ENCODE data around the gene HDAC8. TPM values are rescaled to one million over a fixed set of nuclear protein-coding genes. Genes with fewer than 3 reads are reported as not detected.

HDAC8 gene
- total RNA-seq, 1 experiment from 2014 or later = 21.4 TPM

GRCh38 chrX:72393836-72394517, 178.7 kb downstream of the HDAC8 start:
- Histone ChIP-seq H2BK12ac (ENCODE audit: insufficient read length, low read depth, low read length) (no peak overlapping the region), H3K4me2 (ENCODE audit: insufficient read depth, insufficient read length, low read length) (no peak overlapping the region), H3K27me3 (ENCODE audit: insufficient read depth, low read length) (no peaks in the 10 kb centered on the region), H3K14ac (ENCODE audit: insufficient read depth, low read length) (no peak overlapping the region), H3K4ac (ENCODE audit: low read depth, low read length) (no peak overlapping the region), H2BK20ac (ENCODE audit: low read depth, low read length, poor library complexity, severe bottlenecking) (no peak overlapping the region), H3T11ph (ENCODE audit: low read length) (no peak overlapping the region), H3K18ac (ENCODE audit: insufficient read length, low read depth, low read length) (no peak overlapping the region), H3K79me1 (ENCODE audit: insufficient read depth, low read depth, low read length, poor library complexity, severe bottlenecking) (no peaks in the 10 kb centered on the region), H2BK15ac (ENCODE audit: low read depth, low read length) (no peak overlapping the region), H3K4me1 (ENCODE audit: insufficient read depth, low read length) (peaks cover 7% of the 10 kb centered on the region), H4K20me1 (ENCODE audit: control insufficient read depth, insufficient read depth, insufficient read length) (no peaks in the 10 kb centered on the region), H2BK120ac (ENCODE audit: low read depth, low read length, poor library complexity, severe bottlenecking) (no peak overlapping the region), H3K9me3 (ENCODE audit: control insufficient read depth, low read depth, low read length) (peaks cover 38% of the 10 kb centered on the region), H3K23ac (ENCODE audit: insufficient read length, low read depth, low read length) (no peak overlapping the region), H3K9ac (ENCODE audit: extremely low read depth, insufficient read length, low read length) (no peak overlapping the region), H4K91ac (ENCODE audit: insufficient read length, low read depth, low read length) (no peak overlapping the region), H2BK5ac (ENCODE audit: insufficient read length, low read length) (no peak overlapping the region), H4K5ac (ENCODE audit: insufficient read length, low read depth, low read length) (no peak overlapping the region), H2AK5ac (ENCODE audit: insufficient read length, low read length) (no peak overlapping the region), H3K23me2 (ENCODE audit: insufficient read length, low read depth, low read length, poor library complexity, severe bottlenecking) (no peaks in the 10 kb centered on the region), H4K8ac (replicated peaks; ENCODE audit: insufficient read length, low read depth, low read length) (no peak overlapping the region), H3K27ac (ENCODE audit: insufficient read length, low read depth, low read length) (no peak overlapping the region), H3K56ac (ENCODE audit: insufficient read length, low read depth, low read length) (no peak overlapping the region), H2AFZ (ENCODE audit: low read length) (no peak overlapping the region), H3K79me2 (ENCODE audit: insufficient read depth, low read length) (no peaks in the 10 kb centered on the region)
- Mint-ChIP-seq H3K27ac (no peak overlapping the region; a peak in 1 of 7 replicates), H3K4me1 (peaks cover 20 to 29% of the 10 kb centered on the region in 2 experiments), H3K36me3 (ENCODE audit: insufficient read depth in 1 of 3, low read depth in 3 of 3) (peaks cover 0 to 4% (median 2%) of the 10 kb centered on the region in 3 experiments; a peak in 5 of 7 replicates), H3K27me3 (ENCODE audit: low read depth) (no peaks in the 10 kb centered on the region; the same call in 1 of the 2 replicates), H3K4me3 (no peak overlapping the region), H3K9me3 (peaks cover 43 to 54% of the 10 kb centered on the region in 2 experiments)
- DNase-seq = no peak
- TF ChIP-seq CTCF (conservative IDR thresholded peaks at IDR 0.05) = no peak
- WGBS (ENCODE audit: extremely low coverage, insufficient read length, low lambda C conversion rate) = no CpG with 5 or more reads among the region's 8 CpGs
